ENCODE data around the gene GHDC. TPM values are rescaled to one million over a fixed set of nuclear protein-coding genes. Genes with fewer than 3 reads are reported as not detected.

Gene GHDC
- polyA plus RNA-seq, 1 donor from 2014 or later = 3.2 TPM

Other genes starting within 250 kb of the GHDC start
- gene CNP, start 227.7 kb downstream of the GHDC start, polyA plus RNA-seq = 27.7 and 29.6 TPM in 2 replicates
- 107 and 126 TPM in 2 replicates for gene DNAJC7, start 177.1 kb downstream of the GHDC start, polyA plus RNA-seq
- gene NKIRAS2, start 174.4 kb downstream of the GHDC start, polyA plus RNA-seq = 60.2 and 69.9 TPM in 2 replicates
- 3.0 and 5.2 TPM in 2 replicates for gene C17orf113, start 143.9 kb downstream of the GHDC start, polyA plus RNA-seq
- gene ZNF385C, start 96.0 kb downstream of the GHDC start, polyA plus RNA-seq = 0.69 and 2.5 TPM in 2 replicates
- 0.87 and 2.3 TPM in 2 replicates for gene DHX58, start 81.8 kb downstream of the GHDC start, polyA plus RNA-seq
- 30.5 and 39.9 TPM in 2 replicates for gene KAT2A, start 73.1 kb downstream of the GHDC start, polyA plus RNA-seq
- gene HSPB9, start 71.7 kb downstream of the GHDC start, polyA plus RNA-seq = not detected in 2 replicates
- gene RAB5C, start 39.5 kb downstream of the GHDC start, polyA plus RNA-seq = 95.9 and 97.2 TPM in 2 replicates
- 0.56 and 0.78 TPM in 2 replicates for gene KCNH4, start 13.4 kb downstream of the GHDC start, polyA plus RNA-seq
- not detected in 2 replicates for gene HCRT, start 9.0 kb downstream of the GHDC start, polyA plus RNA-seq
- gene STAT5B, start 81.9 kb upstream of the GHDC start, polyA plus RNA-seq = 47.4 and 54.9 TPM in 2 replicates
- 0.08 and 0.28 TPM in 2 replicates for gene STAT5A, start 94.0 kb upstream of the GHDC start, polyA plus RNA-seq
- gene STAT3, start 193.9 kb upstream of the GHDC start, polyA plus RNA-seq = 24.2 and 25.5 TPM in 2 replicates
- gene CAVIN1, start 228.8 kb upstream of the GHDC start, polyA plus RNA-seq = 0.07 and 0.18 TPM in 2 replicates

All from neural cell (in vitro differentiated cells).